ENCODE measurements around the gene RAB6B.

Gene RAB6B

DNA sequence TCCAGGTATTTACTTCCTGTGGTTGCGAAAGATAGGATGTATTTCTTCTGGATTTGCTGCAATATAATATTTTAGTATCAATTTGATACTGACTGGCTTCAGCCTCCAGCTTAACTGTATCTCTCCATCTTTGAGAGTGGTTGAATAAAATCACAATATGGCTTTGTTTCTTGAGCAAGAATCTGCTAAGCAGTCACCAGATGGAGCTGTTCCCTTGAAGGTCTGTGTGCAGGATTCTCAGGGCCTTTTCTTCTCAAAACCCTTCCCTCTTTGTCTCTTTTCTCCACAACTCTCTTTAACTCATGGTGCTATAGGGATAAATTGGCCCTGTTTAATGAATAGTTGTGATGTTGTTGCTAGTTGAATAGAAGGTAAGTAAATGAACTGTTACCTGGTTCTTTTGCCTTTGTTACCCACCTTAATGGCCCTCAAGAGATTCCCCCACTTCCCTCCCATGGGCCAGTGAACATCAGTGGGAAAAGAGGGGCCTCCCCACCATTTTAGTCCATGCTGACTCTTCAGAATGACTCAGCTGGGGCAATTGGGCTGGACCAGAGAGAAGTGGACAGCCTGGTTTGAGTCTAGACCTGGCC, 34.8 kb upstream of the RAB6B start:
- DNase-seq, result peak; percentile 30

GRCh38 chr3:133928903-133929607, 33.4 kb upstream of the RAB6B start:
- no peak for DNase-seq

- DNase-seq, result no peak
Measured at GRCh38 chr3:133928136-133928893, 32.6 kb upstream of the RAB6B start.

DNA sequence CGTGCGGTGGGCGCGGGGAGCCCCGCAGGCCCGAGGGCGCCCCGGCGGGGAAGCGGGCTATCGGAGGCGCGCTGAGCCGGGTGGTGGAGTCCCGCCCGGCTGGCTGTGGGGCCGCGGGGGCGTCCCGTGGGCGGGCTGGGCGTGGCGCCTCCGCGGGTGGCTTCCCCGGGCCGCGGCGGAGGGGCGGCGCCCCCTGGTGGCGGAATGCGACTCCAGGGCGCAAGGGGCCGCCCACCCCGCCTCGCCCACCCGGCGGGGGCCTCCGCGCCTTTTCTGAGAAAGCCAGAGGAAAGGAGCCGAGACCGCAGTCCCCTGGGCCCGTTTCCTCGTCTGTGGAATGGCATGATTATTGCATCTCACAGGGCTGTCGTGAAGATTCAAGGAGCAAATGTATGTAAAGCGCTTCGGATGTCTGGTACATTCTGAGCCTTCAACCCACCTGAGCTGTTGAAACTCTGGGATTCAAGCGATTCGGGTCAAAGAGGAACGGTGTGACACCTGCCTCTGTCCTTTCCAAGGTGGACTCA, 31.9 kb upstream of the RAB6B start:
- DNase-seq, result peak; percentile 65

GRCh38 chr3:133926736-133927539, 31.3 kb upstream of the RAB6B start:
- DNase-seq, result no peak

- DNase-seq, result no peak
Measured at GRCh38 chr3:133925960-133926735, 30.5 kb upstream of the RAB6B start.

GRCh38 chr3:133924041-133924440, 28.4 kb upstream of the RAB6B start:
- no peak for DNase-seq

DNA sequence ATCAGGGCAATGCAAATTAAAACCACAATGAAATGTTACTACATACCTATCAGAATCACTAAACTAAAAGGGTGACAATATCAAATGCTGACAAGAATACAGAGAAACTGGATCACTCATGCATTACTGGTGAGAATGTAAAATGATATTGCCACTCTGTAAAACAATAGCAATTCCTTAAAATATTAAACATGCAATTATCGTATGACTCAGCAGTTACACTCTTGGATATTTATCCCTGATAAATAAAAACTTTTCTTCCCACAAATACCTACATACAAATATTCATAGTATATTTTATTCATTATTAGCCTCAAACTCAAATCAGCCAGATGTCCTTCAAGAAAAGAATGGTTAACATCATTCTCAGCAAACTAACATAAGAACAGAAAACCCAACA, 25.9 kb upstream of the RAB6B start:
- DNase-seq, result no peak

DNA sequence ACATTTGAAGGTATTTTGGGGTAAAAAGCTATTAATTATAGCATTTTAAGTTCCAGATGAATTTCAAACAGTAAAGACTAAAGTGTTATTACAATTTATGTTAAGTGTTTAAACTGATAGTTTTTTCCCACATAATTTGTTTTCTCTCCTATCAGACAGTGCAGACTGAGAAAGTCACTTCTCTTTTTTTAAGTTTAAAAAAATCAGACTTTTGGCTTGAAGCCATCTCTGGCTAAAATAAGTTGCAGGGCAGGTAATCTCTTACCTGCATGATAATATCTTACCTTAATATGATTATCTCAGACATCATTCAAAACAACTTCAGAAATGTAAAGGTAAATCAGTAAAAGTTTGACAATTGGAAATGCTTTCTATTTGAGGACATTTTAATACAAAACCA, 21.5 kb upstream of the RAB6B start:
- no peak for DNase-seq

GRCh38 chr3:133915685-133916658, 20.3 kb upstream of the RAB6B start:
- DNase-seq, result no peak

DNA sequence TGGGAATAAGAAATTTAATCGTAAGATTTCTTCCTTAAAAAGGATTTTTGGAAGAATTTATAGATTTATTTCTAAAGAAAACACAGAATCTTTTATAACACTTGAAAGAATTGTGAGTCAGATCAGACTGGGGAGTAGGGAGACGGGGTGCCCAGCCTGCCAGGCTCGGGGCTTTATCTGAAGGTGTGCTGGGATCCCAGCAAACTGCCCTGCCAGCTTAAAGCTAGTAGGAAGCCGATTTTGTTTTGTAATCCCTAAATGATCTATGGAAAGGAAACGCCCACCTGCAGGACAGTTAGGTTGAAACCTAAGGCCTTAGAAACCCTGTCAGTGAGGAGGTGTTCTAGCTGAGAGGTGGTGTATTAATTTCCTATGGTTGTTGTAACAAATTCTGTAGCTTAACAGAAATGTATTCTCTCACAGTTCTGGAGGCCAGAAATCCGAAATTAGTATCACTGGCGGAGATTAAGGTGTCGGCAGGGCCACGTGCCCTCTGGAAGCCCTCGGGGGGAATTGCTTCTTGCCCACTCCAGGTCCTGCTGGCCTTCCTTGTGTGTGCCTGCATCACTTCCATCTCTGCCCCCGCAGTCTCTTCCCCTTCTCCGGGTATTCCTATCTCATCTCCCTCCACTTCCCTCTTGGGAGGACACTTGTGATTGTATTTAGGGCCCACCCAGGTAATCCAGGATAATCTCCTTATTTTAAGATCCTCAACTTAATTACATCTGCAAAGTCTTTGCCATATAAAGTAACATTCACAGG, 19.3 kb upstream of the RAB6B start:
- no peak for DNase-seq

DNA sequence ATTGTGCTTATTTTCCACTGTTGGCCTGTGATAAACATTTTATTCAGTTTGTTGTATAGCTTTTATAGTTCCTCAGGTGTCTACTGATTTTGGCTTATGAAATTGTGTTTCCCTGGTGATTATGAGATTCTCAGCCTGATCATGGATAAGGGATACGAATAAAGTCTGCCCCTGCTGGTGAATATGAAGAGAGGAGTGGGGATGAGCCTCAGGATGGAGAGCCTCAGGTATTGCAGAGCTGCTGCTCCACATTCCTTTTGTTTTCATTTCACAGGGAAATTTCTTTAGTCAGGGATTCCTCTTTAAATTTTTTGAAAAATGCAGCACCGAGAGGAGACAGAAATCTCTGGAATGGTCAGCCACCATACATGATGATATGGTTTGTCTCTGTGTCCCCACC, 14.7 kb upstream of the RAB6B start:
- no peak for DNase-seq

DNA sequence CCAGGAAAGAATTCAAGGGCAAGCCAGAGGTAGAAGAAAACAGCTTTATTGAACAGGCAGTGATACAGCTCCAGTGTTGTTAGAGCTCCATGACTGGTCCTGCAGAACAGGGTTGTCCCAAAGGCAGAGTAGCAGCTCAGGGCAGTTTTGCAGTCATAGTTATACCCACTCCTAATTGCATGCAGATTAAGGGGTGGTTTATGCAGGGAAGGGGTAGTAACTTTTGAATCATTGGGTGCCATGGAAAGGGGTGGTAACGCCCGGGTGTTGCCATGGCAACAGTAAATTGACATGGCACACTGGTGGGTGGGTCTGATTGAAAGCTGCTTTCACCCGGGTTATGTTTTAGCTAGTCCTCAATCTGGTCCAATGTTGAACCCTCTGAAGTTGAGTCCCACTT, 9.7 kb upstream of the RAB6B start:
- DNase-seq, result no peak

DNA sequence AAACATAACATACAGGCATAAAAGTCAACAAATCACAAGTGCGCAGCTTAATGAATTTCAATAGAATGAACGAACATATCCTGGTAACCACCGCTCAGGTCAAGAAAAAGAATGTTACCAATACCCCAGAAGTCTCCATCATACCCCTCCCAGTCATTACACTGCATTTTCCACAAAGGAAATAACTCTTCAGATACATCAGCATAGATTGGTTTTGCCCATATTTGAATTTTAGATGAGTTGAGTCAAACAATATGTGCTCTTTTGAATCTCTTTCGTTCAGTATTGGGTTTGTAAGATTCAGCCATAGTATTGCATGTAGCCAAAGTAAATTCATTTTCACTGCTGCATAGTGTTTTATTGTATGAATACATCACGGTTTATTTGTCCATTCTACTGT, 6.2 kb upstream of the RAB6B start:
- no peak for DNase-seq

- DNase-seq, result no peak
Measured at GRCh38 chr3:133901083-133901482, 5.4 kb upstream of the RAB6B start.

DNA sequence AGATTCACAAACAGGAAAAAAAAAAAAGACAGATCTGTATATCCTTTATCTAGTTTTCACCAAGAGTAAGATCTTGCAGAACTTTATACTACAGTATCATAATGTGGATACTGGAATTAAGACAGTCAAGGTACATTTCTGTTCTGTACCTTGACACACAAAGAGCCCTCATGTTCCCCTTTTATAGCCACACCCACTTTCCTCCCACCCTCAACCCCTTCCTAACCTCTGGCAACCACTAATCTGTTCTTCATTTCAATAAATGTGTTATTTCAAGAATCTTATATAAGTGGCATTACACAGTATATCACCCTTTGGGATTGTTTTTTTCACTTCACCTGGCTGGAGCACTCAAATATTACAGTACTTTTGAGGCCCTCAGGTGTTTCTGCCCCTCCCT, 3.6 kb upstream of the RAB6B start:
- no peak for DNase-seq

GRCh38 chr3:133897547-133897946, 1.9 kb upstream of the RAB6B start:
- no peak for DNase-seq

DNA sequence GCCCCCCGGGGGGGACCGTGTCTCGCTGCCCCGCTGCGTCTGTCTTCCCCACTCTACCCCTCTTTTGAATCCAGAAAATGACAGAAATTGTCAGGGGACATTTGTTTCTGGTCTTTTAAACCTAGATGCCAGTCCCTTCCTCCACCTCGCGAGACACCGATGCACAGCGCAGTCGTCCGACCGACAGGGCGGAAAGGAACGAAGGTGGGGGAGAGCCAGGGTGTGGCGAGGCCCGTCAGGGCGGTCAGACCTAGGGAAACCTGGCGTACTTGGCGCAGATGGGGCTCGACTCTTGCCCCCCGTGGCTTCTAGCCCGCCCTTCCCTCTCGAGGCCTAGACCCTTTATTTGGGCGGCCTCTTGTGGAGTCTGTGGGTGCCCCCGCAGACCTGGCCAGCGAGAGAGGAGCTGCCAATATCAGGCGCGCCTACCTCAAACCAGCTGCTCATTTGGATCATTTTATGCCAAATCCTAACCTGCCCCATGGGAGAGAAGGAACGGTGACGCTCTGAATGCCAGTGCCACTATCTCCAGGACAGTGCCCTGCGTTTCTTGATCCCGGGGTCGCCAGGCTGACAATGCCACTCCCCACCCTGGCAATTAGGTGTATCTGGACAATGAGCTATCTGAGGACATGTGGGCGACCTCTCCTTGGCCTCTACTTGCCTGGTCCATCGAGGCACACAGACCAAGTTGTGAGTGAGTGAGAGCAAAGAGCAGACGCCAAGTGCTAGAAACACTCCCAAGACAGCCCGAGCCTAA, 500 bp upstream of the RAB6B start:
- DNase-seq, result no peak
